K562 (cell line): Measurements from ENCODE around the gene MAD1L1. TPM values are rescaled to one million over a fixed set of nuclear protein-coding genes. Genes with fewer than 3 reads are reported as not detected.

Experiments
- ARHGAP35 ChIP-seq: fragments of 450-650 bp; IDR thresholded peaks from 2 replicates; pipeline ENCODE4 v1.6.1; 2018; ENCODE audit not compliant: partially characterized antibody
- CEBPB ChIP-seq: fragments of 450-650 bp; IDR thresholded peaks from 2 replicates; pipeline ENCODE4 v1.6.1; 2016; ENCODE audit warnings: missing genetic modification characterization, missing compliant biosample characterization
- MBD2 ChIP-seq: sonication (generic); IDR thresholded peaks from 2 replicates; pipeline ENCODE4 v1.6.1; 2016; ENCODE audit warnings: low read depth, borderline replicate concordance
- NELFE ChIP-seq: IDR thresholded peaks from 2 replicates; pipeline ENCODE4 v1.6.1; 2011; ENCODE audit warnings: mild to moderate bottlenecking; ENCODE audit not compliant: insufficient read depth, insufficient read length
- NR4A1 ChIP-seq, 2 experiments: fragments of 250-450 bp in 1 of 2; fragments of 450-650 bp in 1 of 2; sonication (Bioruptor Pico) in 1 of 2; IDR thresholded peaks; 2 replicates each; pipeline versions ENCODE4 v1.4.0 to v1.6.1; 2016 to 2020; ENCODE audit warnings: mild to moderate bottlenecking in 2 of 2, missing compliant biosample characterization in 1 of 2, missing genetic modification characterization in 1 of 2, moderate library complexity in 1 of 2
- POLR2AphosphoS2 ChIP-seq: IDR thresholded peaks from 2 replicates; pipeline ENCODE4 v1.6.1; 2012; ENCODE audit warnings: low read length, improper control_type of control experiment
- PTBP1 ChIP-seq: fragments of 200-400 bp; formaldehyde crosslinking; IDR thresholded peaks from 2 replicates; pipeline ENCODE4 v1.6.1; 2017; ENCODE audit warnings: low read depth, low read length
- RBM22 ChIP-seq: fragments of 200-400 bp; formaldehyde crosslinking; IDR thresholded peaks from 2 replicates; pipeline ENCODE4 v1.6.1; 2018; ENCODE audit warnings: low read length, low read depth; ENCODE audit not compliant: poor library complexity, severe bottlenecking
- RBM39 ChIP-seq: fragments of 200-400 bp; formaldehyde crosslinking; optimal IDR thresholded peaks from 2 replicates; pipeline ENCODE3; 2018; ENCODE audit warnings: low read depth, low read length
- SMAD2 ChIP-seq: fragments of 150-350 bp; IDR thresholded peaks from 2 replicates; pipeline ENCODE4 v1.6.1; 2014; ENCODE audit warnings: low read depth, mild to moderate bottlenecking, low read length
- SRSF9 ChIP-seq: fragments of 200-400 bp; formaldehyde crosslinking; IDR thresholded peaks from 2 replicates; pipeline ENCODE4 v1.6.1; 2017; ENCODE audit warnings: low read depth, low read length, borderline replicate concordance
- TEAD1 ChIP-seq, 2 experiments: fragments of 450-650 bp in 1 of 2; sonication (generic) in 1 of 2; formaldehyde crosslinking; IDR thresholded peaks; 2 replicates each; pipeline versions ENCODE4 v1.4.0 to v1.8.0; 2020 to 2022; ENCODE audit warnings: mild to moderate bottlenecking in 2 of 2, missing genetic modification reagents in 1 of 2
- ZKSCAN1 ChIP-seq: fragments of 150-350 bp; IDR thresholded peaks from 2 replicates; pipeline ENCODE4 v1.6.1; 2016; ENCODE audit warnings: low read depth, low read length
- ZKSCAN8 ChIP-seq: fragments of 200-800 bp; sonication (Bioruptor generic); IDR thresholded peaks from 2 replicates; pipeline ENCODE4 v1.6.1; 2016; ENCODE audit warnings: missing genetic modification characterization, missing compliant biosample characterization
- ZNF717 ChIP-seq: fragments of 250-450 bp; sonication (Bioruptor Pico); IDR thresholded peaks from 2 replicates; pipeline ENCODE4 v1.5.0; 2021
- ZNF75A ChIP-seq: fragments of 450-650 bp; formaldehyde crosslinking; IDR thresholded peaks from 2 replicates; pipeline ENCODE4 v1.4.0; 2020; ENCODE audit warnings: mild to moderate bottlenecking
- ZSCAN32 ChIP-seq: fragments of 450-650 bp; formaldehyde crosslinking; IDR thresholded peaks from 2 replicates; pipeline ENCODE4 v1.4.0; 2020; ENCODE audit warnings: mild to moderate bottlenecking, moderate library complexity
- polyA plus RNA-seq, 8 experiments: library from polyadenylated mRNA; depleted of rRNA in 4 of 8; stranded (reverse) in 5 of 8; unstranded in 3 of 8; fragments of >200 nt; fragmentation: Nextera tagmentation in 2 of 8; fragmentation: Illumina TruSeq in 1 of 8; extraction: Ambion mirVana in 2 of 8; extraction: Trizol in 1 of 8; gene quantifications; 2 replicates each; pipeline versions ENCODE4 v1.2.1 to v1.2.3, GENCODE V29; 2011 to 2014; ENCODE audit warnings: inconsistent platforms in 1 of 8, missing spikeins in 1 of 8
- total RNA-seq, 7 experiments: library from RNA; depleted of rRNA in 6 of 7; stranded (reverse); fragments of >200 nt in 6 of 7; fragmentation: Illumina TruSeq in 2 of 7; extraction: Trizol in 2 of 7; gene quantifications; 2 replicates each; pipeline versions ENCODE4 v1.2.1 to v1.2.3, GENCODE V29; 2011 to 2021; ENCODE audit warnings: low replicate concordance in 1 of 7
- TF ChIP-seq, protein P1 (sequence below): fragments of 250-450 bp; sonication (Bioruptor Pico); IDR thresholded peaks from 2 replicates; pipeline ENCODE4 v1.4.0; 2020; ENCODE audit warnings: mild to moderate bottlenecking, moderate library complexity
- TF ChIP-seq, protein P2 (sequence below): fragments of 250-450 bp; sonication (Bioruptor Pico); IDR thresholded peaks from 2 replicates; pipeline ENCODE4 v1.8.0; 2022; ENCODE audit warnings: inconsistent platforms
- TF ChIP-seq, protein P3 (sequence below): sonication (generic); formaldehyde crosslinking; IDR thresholded peaks from 2 replicates; pipeline ENCODE4 v1.8.0; 2022; ENCODE audit warnings: missing genetic modification reagents, mild to moderate bottlenecking, borderline replicate concordance
- TF ChIP-seq, protein P4 (sequence below): fragments of 250-450 bp; sonication (Bioruptor Pico); IDR thresholded peaks from 2 replicates; pipeline ENCODE4 v1.4.0; 2020; ENCODE audit warnings: mild to moderate bottlenecking, moderate library complexity

Gene MAD1L1
- total and polyA plus RNA-seq, 9 of the 15 experiments (the other 6 are each of a cell fraction or from before 2014, with no cell fraction given) = 1.7 to 89.7 (median 18.0) TPM

DNA sequence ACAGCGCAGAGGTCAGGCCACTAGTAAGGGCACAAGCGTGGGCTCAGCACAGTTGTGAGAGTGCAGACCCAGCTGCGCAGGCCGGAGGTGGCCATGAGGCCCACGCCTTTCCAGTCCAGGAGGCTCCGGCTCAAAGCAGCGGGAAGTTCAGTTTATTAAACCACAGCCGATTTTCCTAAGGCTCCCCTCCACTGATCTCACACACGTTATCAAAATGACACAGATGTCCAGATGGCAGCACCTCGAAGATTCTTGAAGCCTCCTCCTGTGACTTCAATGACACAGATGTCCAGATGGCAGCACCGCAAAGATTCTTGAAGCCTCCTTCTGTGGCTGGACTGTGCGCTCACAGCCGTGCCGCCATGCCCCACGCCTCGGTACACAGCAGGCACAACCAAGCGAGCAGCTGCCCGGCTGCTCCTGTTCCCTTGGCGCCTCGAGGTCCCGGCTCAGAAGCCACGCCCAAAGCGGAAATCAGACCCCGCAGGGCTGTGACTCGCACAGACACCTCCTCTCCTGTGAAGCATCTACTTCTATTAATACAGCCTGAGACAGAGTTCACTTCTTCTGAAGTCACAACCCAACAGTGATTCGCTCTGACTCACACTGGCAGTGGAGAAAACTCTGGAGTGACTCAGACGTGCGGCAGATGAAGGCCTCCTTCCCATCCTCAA lies 122.7 kb downstream of the MAD1L1 start (continued):
- TF ChIP-seq, protein P1, sequence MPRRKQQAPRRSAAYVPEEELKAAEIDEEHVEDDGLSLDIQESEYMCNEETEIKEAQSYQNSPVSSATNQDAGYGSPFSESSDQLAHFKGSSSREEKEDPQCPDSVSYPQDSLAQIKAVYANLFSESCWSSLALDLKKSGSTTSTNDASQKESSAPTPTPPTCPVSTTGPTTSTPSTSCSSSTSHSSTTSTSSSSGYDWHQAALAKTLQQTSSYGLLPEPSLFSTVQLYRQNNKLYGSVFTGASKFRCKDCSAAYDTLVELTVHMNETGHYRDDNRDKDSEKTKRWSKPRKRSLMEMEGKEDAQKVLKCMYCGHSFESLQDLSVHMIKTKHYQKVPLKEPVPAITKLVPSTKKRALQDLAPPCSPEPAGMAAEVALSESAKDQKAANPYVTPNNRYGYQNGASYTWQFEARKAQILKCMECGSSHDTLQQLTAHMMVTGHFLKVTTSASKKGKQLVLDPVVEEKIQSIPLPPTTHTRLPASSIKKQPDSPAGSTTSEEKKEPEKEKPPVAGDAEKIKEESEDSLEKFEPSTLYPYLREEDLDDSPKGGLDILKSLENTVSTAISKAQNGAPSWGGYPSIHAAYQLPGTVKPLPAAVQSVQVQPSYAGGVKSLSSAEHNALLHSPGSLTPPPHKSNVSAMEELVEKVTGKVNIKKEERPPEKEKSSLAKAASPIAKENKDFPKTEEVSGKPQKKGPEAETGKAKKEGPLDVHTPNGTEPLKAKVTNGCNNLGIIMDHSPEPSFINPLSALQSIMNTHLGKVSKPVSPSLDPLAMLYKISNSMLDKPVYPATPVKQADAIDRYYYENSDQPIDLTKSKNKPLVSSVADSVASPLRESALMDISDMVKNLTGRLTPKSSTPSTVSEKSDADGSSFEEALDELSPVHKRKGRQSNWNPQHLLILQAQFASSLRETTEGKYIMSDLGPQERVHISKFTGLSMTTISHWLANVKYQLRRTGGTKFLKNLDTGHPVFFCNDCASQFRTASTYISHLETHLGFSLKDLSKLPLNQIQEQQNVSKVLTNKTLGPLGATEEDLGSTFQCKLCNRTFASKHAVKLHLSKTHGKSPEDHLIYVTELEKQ (CRISPR knock-in tag) = no peak
- TF ChIP-seq, protein P2, sequence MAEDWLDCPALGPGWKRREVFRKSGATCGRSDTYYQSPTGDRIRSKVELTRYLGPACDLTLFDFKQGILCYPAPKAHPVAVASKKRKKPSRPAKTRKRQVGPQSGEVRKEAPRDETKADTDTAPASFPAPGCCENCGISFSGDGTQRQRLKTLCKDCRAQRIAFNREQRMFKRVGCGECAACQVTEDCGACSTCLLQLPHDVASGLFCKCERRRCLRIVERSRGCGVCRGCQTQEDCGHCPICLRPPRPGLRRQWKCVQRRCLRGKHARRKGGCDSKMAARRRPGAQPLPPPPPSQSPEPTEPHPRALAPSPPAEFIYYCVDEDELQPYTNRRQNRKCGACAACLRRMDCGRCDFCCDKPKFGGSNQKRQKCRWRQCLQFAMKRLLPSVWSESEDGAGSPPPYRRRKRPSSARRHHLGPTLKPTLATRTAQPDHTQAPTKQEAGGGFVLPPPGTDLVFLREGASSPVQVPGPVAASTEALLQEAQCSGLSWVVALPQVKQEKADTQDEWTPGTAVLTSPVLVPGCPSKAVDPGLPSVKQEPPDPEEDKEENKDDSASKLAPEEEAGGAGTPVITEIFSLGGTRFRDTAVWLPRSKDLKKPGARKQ (CRISPR knock-in tag) = no peak
- TF ChIP-seq RBM22 (no peak), SRSF9 (no peak), MBD2 (no peak), CEBPB (tag) (no peak), ZKSCAN8 (peak; percentile 88), ZNF75A (CRISPR knock-in tag) (no peak), NELFE (no peak), NR4A1 (CRISPR knock-in tag; IDR thresholded peaks at IDR 0.05) (no peak), NR4A1 (tag; IDR thresholded peaks at IDR 0.05) (no peak), POLR2AphosphoS2 (no peak), ZKSCAN1 (peak; percentile 47; the same call in 1 of the 2 replicates), ZNF717 (CRISPR knock-in tag) (no peak), ZSCAN32 (CRISPR knock-in tag) (no peak), ARHGAP35 (no peak), TEAD1 (CRISPR knock-in tag; IDR thresholded peaks at IDR 0.05) (no peak; a peak in 1 of 4 replicates), SMAD2 (no peak), RBM39 (no peak), PTBP1 (no peak)
- TF ChIP-seq, protein P3, sequence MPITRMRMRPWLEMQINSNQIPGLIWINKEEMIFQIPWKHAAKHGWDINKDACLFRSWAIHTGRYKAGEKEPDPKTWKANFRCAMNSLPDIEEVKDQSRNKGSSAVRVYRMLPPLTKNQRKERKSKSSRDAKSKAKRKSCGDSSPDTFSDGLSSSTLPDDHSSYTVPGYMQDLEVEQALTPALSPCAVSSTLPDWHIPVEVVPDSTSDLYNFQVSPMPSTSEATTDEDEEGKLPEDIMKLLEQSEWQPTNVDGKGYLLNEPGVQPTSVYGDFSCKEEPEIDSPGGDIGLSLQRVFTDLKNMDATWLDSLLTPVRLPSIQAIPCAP (CRISPR knock-in tag) = no peak
- TF ChIP-seq, protein P4, sequence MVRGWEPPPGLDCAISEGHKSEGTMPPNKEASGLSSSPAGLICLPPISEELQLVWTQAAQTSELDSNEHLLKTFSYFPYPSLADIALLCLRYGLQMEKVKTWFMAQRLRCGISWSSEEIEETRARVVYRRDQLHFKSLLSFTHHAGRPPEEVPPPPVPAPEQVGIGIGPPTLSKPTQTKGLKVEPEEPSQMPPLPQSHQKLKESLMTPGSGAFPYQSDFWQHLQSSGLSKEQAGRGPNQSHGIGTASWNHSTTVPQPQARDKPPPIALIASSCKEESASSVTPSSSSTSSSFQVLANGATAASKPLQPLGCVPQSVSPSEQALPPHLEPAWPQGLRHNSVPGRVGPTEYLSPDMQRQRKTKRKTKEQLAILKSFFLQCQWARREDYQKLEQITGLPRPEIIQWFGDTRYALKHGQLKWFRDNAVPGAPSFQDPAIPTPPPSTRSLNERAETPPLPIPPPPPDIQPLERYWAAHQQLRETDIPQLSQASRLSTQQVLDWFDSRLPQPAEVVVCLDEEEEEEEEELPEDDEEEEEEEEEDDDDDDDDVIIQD (CRISPR knock-in tag) = no peak
